OCI-LY7 (cell line): ENCODE data around the gene ANKRD2.

Experiments
- CTCF ChIP-seq: fragments of 200-600 bp; sonication (generic); conservative IDR thresholded peaks from 2 replicates; pipeline ENCODE4 v1.5.1; 2014; ENCODE audit warnings: mild to moderate bottlenecking, antibody characterized with exemption, low read length, moderate library complexity, mixed read lengths
- EZH2phosphoT487 ChIP-seq: fragments of 200-600 bp; sonication (generic); IDR thresholded peaks from 2 replicates; pipeline ENCODE4 v1.6.1; 2018; ENCODE audit warnings: low read depth, borderline replicate concordance, mild to moderate bottlenecking, mixed run types, antibody characterized with exemption, low read length, moderate library complexity, mixed read lengths

DNA sequence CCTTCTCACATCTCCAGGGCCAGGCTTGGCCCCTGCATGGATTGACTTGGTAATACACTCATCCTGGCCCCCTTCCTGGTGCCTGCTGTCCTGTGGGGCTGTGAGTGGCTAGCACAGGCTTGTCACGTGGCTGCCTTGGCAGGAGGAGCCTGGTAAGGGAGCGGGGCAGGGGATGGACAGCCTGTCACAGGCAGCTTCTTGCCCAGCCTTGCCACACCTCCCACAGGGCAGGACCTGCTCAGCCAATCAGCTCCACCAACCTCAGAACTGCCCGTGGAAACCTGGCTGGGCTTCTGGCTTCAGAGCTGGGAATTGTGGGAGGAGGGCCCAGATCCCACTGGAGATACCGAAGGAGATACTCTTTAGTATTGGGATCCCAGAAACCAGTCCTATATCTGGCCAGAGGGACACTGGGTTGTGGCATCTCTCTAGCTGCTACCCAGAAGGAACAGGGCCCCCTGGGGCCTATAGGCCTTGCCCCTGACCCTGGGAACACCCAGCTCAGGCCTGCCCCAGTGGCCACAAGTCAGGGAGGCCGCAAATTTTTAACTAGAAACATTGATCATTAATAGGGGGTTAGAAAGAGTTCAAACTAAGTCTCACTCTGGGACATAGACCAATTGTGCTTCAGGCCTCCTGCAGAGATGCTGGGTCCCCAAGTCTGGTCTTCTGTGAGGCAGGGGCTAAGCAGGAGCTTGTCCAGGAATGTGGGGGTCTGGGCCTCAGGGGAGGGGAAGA is 11.7 kb downstream of the ANKRD2 start, which contains the start of gene HOGA1:
- no peak for TF ChIP-seq CTCF
- no peak for TF ChIP-seq EZH2phosphoT487
